Measurements from ENCODE around the gene C18orf63.

GRCh38 chr18:74373428-74373827 lies 57.8 kb downstream of the C18orf63 start:
- no peak for TF ChIP-seq EP300 (IDR thresholded peaks at IDR 0.05)
- TF ChIP-seq CTCF (IDR thresholded peaks at IDR 0.05), result no peak
- no peak for TF ChIP-seq POLR2A (IDR thresholded peaks at IDR 0.05)

All from ovary (tissue), 3 donors.